MM.1S (cell line): ENCODE results near the gene LRRC8B.

Experiments used
- DNase-seq: peaks from one replicate; pipeline ENCODE4 v3.0.0-alpha.2; 2015
- H2AFZ ChIP-seq: fragments of 300-600 bp; sonication (generic); 2 replicates; pipeline ENCODE4 v1.6.0; 2016; ENCODE audit warnings: antibody characterized with exemption, low read length
- H3F3A ChIP-seq: fragments of 300-600 bp; sonication (generic); 2 replicates; pipeline ENCODE4 v1.6.1; 2016; ENCODE audit warnings: mild to moderate bottlenecking, antibody characterized with exemption, low read length, moderate library complexity, mixed read lengths; ENCODE audit not compliant: insufficient read depth
- H3K27ac ChIP-seq: fragments of 300-600 bp; sonication (generic); 2 replicates; pipeline ENCODE4 v1.5.1; 2016; ENCODE audit warnings: mild to moderate bottlenecking, low read length
- H3K27me3 ChIP-seq: fragments of 300-600 bp; sonication (generic); replicated peaks from 2 replicates; pipeline ENCODE4 v1.6.0; 2016; ENCODE audit warnings: low read length; ENCODE audit not compliant: insufficient read depth
- H3K36me3 ChIP-seq: fragments of 300-600 bp; sonication (generic); replicated peaks from 2 replicates; pipeline ENCODE4 v1.6.1; 2016; ENCODE audit warnings: mild to moderate bottlenecking, low read length, mixed read lengths; ENCODE audit not compliant: insufficient read depth
- H3K4me1 ChIP-seq: fragments of 300-600 bp; sonication (generic); 2 replicates; pipeline ENCODE4 v1.6.1; 2016; ENCODE audit warnings: low read length, mixed read lengths
- H3K4me2 ChIP-seq: fragments of 300-600 bp; sonication (generic); 2 replicates; pipeline ENCODE4 v1.6.0; 2016; ENCODE audit warnings: low read depth, low read length
- H3K4me3 ChIP-seq: fragments of 300-600 bp; sonication (generic); 2 replicates; pipeline ENCODE4 v1.5.1; 2016; ENCODE audit warnings: low read length, mixed read lengths
- H3K79me2 ChIP-seq: fragments of 300-600 bp; sonication (generic); 2 replicates; pipeline ENCODE4 v1.6.1; 2016; ENCODE audit warnings: mixed run types, low read length, mixed read lengths
- H3K9ac ChIP-seq: fragments of 300-600 bp; sonication (generic); 2 replicates; pipeline ENCODE4 v1.6.1; 2016; ENCODE audit warnings: low read length, mixed read lengths
- H3K9me2 ChIP-seq: fragments of 300-600 bp; sonication (generic); replicated peaks from 2 replicates; pipeline ENCODE4 v1.6.1; 2016; ENCODE audit warnings: mild to moderate bottlenecking, low read length, mixed read lengths; ENCODE audit not compliant: insufficient read depth
- H3K9me3 ChIP-seq: fragments of 300-600 bp; sonication (generic); replicated peaks from 2 replicates; pipeline ENCODE4 v1.6.1; 2016; ENCODE audit warnings: mild to moderate bottlenecking, low read length, mixed read lengths; ENCODE audit not compliant: insufficient read depth
- H4K20me1 ChIP-seq: fragments of 300-600 bp; sonication (generic); 2 replicates; pipeline ENCODE4 v1.6.1; 2016; ENCODE audit warnings: mild to moderate bottlenecking, low read length, moderate library complexity, mixed read lengths; ENCODE audit not compliant: insufficient read depth
- CTCF ChIP-seq: fragments of 300-600 bp; sonication (generic); IDR thresholded peaks from 2 replicates; pipeline ENCODE4 v1.5.1; 2016; ENCODE audit warnings: antibody characterized with exemption, low read length, mixed read lengths
- EZH2 ChIP-seq: fragments of 300-600 bp; sonication (generic); optimal IDR thresholded peaks from 2 replicates; pipeline ENCODE3; 2017; ENCODE audit warnings: low read depth, mild to moderate bottlenecking, antibody characterized with exemption, low read length, mixed read lengths
- EZH2phosphoT487 ChIP-seq: fragments of 300-600 bp; sonication (generic); IDR thresholded peaks from 2 replicates; pipeline ENCODE4 v1.6.1; 2018; ENCODE audit warnings: antibody characterized with exemption, low read length

Gene LRRC8B

DNA sequence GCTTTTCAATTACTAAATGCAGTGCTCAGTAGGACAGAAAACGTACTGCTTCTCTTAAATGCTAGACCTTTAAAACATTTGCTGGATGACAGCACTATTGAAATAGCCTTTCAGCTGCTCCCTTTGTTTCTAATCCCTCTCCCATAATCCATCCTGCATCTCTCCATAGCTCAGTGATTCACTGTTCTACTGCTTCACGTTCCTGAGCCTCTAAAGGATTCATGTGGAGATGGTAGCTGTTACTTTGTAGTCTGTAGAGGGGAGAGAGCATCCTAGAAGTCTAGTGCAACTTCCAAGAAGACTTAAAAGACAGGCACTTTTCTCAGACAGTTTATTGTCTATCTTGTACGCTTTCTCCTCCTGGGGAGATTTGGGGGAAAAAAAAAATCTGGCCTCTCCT lies 51.4 kb downstream of the LRRC8B start:
- no peak overlapping the region for H3K4me2 ChIP-seq
- no peak overlapping the region for H3K9ac ChIP-seq
- no peak overlapping the region for H3K4me3 ChIP-seq
- no peaks in the 10 kb centered on the region for H3K36me3 ChIP-seq
- H3K27me3 ChIP-seq: no peaks in the 10 kb centered on the region
- no peaks in the 10 kb centered on the region for H3K9me2 ChIP-seq
- H3K4me1 ChIP-seq: no peaks in the 10 kb centered on the region
- H3K9me3 ChIP-seq: no peaks in the 10 kb centered on the region
- TF ChIP-seq CTCF: no peak
- TF ChIP-seq EZH2: no peak
- TF ChIP-seq EZH2phosphoT487: no peak
- H2AFZ ChIP-seq: no peak overlapping the region
- no peaks in the 10 kb centered on the region for H4K20me1 ChIP-seq
- no peak overlapping the region for H3K27ac ChIP-seq
- H3F3A ChIP-seq: no peaks in the 10 kb centered on the region
- no peak for DNase-seq
- no peaks in the 10 kb centered on the region for H3K79me2 ChIP-seq

DNA sequence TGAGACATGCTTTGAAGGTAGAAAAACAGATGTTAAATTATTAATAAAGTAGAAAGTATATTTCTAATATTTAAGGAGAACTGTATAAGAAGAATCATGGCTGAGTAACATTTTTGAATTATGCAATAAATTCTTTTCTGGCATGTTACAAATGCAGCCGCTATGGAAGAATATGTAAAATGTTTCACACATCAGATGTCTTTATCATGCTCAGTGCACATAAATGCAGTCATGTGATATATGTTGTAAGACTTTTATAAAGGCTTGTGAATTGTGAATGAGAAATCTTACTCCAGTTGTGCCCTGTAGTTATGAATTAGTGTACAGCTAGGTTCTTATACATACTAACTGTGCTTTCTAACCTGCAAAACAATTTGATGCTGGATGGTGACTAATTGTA lies 53.5 kb downstream of the LRRC8B start:
- no peak overlapping the region for H3K27ac ChIP-seq
- H3K4me2 ChIP-seq: no peak overlapping the region
- H3K27me3 ChIP-seq: no peaks in the 10 kb centered on the region
- no peaks in the 10 kb centered on the region for H3K79me2 ChIP-seq
- no peak overlapping the region for H2AFZ ChIP-seq
- H4K20me1 ChIP-seq: no peaks in the 10 kb centered on the region
- H3K9ac ChIP-seq: no peak overlapping the region
- no peaks in the 10 kb centered on the region for H3K9me3 ChIP-seq
- no peaks in the 10 kb centered on the region for H3K36me3 ChIP-seq
- no peak for DNase-seq
- no peaks in the 10 kb centered on the region for H3F3A ChIP-seq
- H3K9me2 ChIP-seq: no peaks in the 10 kb centered on the region
- no peak overlapping the region for H3K4me3 ChIP-seq
- TF ChIP-seq EZH2phosphoT487 (no peak), CTCF (no peak), EZH2 (no peak)
- no peaks in the 10 kb centered on the region for H3K4me1 ChIP-seq

- H3K9ac ChIP-seq: no peak overlapping the region
- no peaks in the 10 kb centered on the region for H3F3A ChIP-seq
Measured at GRCh38 chr1:89578946-89579684, 54.5 kb downstream of the LRRC8B start.

More at GRCh38 chr1:89578946-89579684, 54.5 kb downstream of the LRRC8B start:
- TF ChIP-seq EZH2: no peak
- no peak for TF ChIP-seq EZH2phosphoT487
- no peak for TF ChIP-seq CTCF
- no peak overlapping the region for H3K4me3 ChIP-seq
- no peaks in the 10 kb centered on the region for H4K20me1 ChIP-seq
- no peaks in the 10 kb centered on the region for H3K9me2 ChIP-seq
- no peak overlapping the region for H3K27ac ChIP-seq
- H3K4me2 ChIP-seq: no peak overlapping the region
- no peak overlapping the region for H2AFZ ChIP-seq
- no peaks in the 10 kb centered on the region for H3K9me3 ChIP-seq
- DNase-seq: no peak
- H3K79me2 ChIP-seq: no peaks in the 10 kb centered on the region
- H3K27me3 ChIP-seq: no peaks in the 10 kb centered on the region
- no peaks in the 10 kb centered on the region for H3K36me3 ChIP-seq
- H3K4me1 ChIP-seq: no peaks in the 10 kb centered on the region
